ENCODE measurements around the gene LYSMD4.

- TF ChIP-seq, protein P1, sequence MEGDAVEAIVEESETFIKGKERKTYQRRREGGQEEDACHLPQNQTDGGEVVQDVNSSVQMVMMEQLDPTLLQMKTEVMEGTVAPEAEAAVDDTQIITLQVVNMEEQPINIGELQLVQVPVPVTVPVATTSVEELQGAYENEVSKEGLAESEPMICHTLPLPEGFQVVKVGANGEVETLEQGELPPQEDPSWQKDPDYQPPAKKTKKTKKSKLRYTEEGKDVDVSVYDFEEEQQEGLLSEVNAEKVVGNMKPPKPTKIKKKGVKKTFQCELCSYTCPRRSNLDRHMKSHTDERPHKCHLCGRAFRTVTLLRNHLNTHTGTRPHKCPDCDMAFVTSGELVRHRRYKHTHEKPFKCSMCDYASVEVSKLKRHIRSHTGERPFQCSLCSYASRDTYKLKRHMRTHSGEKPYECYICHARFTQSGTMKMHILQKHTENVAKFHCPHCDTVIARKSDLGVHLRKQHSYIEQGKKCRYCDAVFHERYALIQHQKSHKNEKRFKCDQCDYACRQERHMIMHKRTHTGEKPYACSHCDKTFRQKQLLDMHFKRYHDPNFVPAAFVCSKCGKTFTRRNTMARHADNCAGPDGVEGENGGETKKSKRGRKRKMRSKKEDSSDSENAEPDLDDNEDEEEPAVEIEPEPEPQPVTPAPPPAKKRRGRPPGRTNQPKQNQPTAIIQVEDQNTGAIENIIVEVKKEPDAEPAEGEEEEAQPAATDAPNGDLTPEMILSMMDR (IDR thresholded peaks at IDR 0.05) = no peak
- TF ChIP-seq POLR2AphosphoS5 (IDR thresholded peaks at IDR 0.05; ENCODE audit: insufficient read depth in 1 of 2, low read depth in 1 of 2) (no peak), POLR2A (IDR thresholded peaks at IDR 0.05) (no peak)
Observed at GRCh38 chr15:99718421-99718820, 14.8 kb downstream of the LYSMD4 start.

Data from vagina (tissue), 2 donors.